GM12801 (cell line): Measurements from ENCODE around the gene ZSCAN10.

Experiments
- CTCF ChIP-seq: IDR thresholded peaks from one replicate; pipeline ENCODE4 v1.5.1; 2011; ENCODE audit warnings: control low read depth; ENCODE audit not compliant: insufficient read length; ENCODE audit errors: extremely low read depth

The ZSCAN10 gene

GRCh38 chr16:3138823-3139426 lies 39.8 kb upstream of the ZSCAN10 start:
- no peak for TF ChIP-seq CTCF

- TF ChIP-seq CTCF = no peak
Observed at GRCh38 chr16:3138342-3138741, 39.2 kb upstream of the ZSCAN10 start.

- TF ChIP-seq CTCF = no peak
Observed at GRCh38 chr16:3137267-3137666, 38.2 kb upstream of the ZSCAN10 start.

GRCh38 chr16:3135126-3135715 lies 36.1 kb upstream of the ZSCAN10 start:
- no peak for TF ChIP-seq CTCF

GRCh38 chr16:3134338-3135125 lies 35.4 kb upstream of the ZSCAN10 start, which contains the start of gene ZNF213:
Gene ZNF213 (plus strand): TSS chr16:3135029. CDS start chr16:3137281, 2,252 bp downstream.
- TF ChIP-seq CTCF = no peak

GRCh38 chr16:3133844-3134243 lies 34.8 kb upstream of the ZSCAN10 start:
- no peak for TF ChIP-seq CTCF

GRCh38 chr16:3131755-3132377 lies 32.8 kb upstream of the ZSCAN10 start:
- no peak for TF ChIP-seq CTCF
